HEK293T (cell line): ENCODE data around the gene TMEM44.

Experiments used
- ARNT ChIP-seq: fragments of 450-650 bp; IDR thresholded peaks from 2 replicates; pipeline ENCODE4 v1.6.1; 2017; ENCODE audit warnings: mild to moderate bottlenecking
- BHLHE40 ChIP-seq: fragments of 450-650 bp; IDR thresholded peaks from 2 replicates; pipeline ENCODE4 v1.6.1; 2016; ENCODE audit warnings: mild to moderate bottlenecking, moderate library complexity, borderline replicate concordance
- CTBP1 ChIP-seq: fragments of 450-650 bp; IDR thresholded peaks from 2 replicates; pipeline ENCODE4 v1.6.1; 2016; ENCODE audit warnings: borderline replicate concordance
- FOXA1 ChIP-seq: fragments of 450-650 bp; IDR thresholded peaks from 2 replicates; pipeline ENCODE4 v1.6.1; 2016; ENCODE audit warnings: mild to moderate bottlenecking
- FOXM1 ChIP-seq: fragments of 450-650 bp; IDR thresholded peaks from 2 replicates; pipeline ENCODE4 v1.6.1; 2017; ENCODE audit warnings: mild to moderate bottlenecking, borderline replicate concordance
- HDGF ChIP-seq: fragments of 450-650 bp; IDR thresholded peaks from 2 replicates; pipeline ENCODE4 v1.6.1; 2017; ENCODE audit warnings: antibody characterized with exemption, borderline replicate concordance
- L3MBTL2 ChIP-seq: fragments of 450-650 bp; conservative IDR thresholded peaks from 2 replicates; pipeline ENCODE4 v1.6.1; 2016; ENCODE audit warnings: mild to moderate bottlenecking
- NFRKB ChIP-seq: fragments of 450-650 bp; IDR thresholded peaks from 2 replicates; pipeline ENCODE4 v1.6.1; 2016; ENCODE audit warnings: mild to moderate bottlenecking, moderate library complexity
- PKNOX1 ChIP-seq: fragments of 450-650 bp; IDR thresholded peaks from 2 replicates; pipeline ENCODE4 v1.6.1; 2016
- SP1 ChIP-seq: fragments of 450-650 bp; IDR thresholded peaks from 2 replicates; pipeline ENCODE4 v1.6.1; 2017
- SUZ12 ChIP-seq: fragments of 450-650 bp; IDR thresholded peaks from 2 replicates; pipeline ENCODE4 v1.6.1; 2016; ENCODE audit warnings: mild to moderate bottlenecking
- TARDBP ChIP-seq: fragments of 450-650 bp; IDR thresholded peaks from 2 replicates; pipeline ENCODE4 v1.6.1; 2016
- ZNF384 ChIP-seq: fragments of 450-650 bp; IDR thresholded peaks from 2 replicates; pipeline ENCODE4 v1.6.1; 2016

- TF ChIP-seq FOXM1: no peak
- no peak for TF ChIP-seq SUZ12
- no peak for TF ChIP-seq FOXA1
- TF ChIP-seq HDGF: no peak
- no peak for TF ChIP-seq L3MBTL2
- TF ChIP-seq SP1: no peak
- TF ChIP-seq CTBP1: no peak
- TF ChIP-seq TARDBP: no peak
- no peak for TF ChIP-seq BHLHE40
- TF ChIP-seq PKNOX1: peak; percentile 58
- TF ChIP-seq ARNT: no peak
- TF ChIP-seq ZNF384: no peak
- TF ChIP-seq NFRKB: no peak
Observed at GRCh38 chr3:194671511-194671899, 38.3 kb upstream of the TMEM44 start.
